Measurements from ENCODE around the gene ARAP2. TPM values are rescaled to one million over a fixed set of nuclear protein-coding genes. Genes with fewer than 3 reads are reported as not detected.

Gene ARAP2
- total RNA-seq, 1 experiment from 2014 or later = 5.5 TPM

DNA sequence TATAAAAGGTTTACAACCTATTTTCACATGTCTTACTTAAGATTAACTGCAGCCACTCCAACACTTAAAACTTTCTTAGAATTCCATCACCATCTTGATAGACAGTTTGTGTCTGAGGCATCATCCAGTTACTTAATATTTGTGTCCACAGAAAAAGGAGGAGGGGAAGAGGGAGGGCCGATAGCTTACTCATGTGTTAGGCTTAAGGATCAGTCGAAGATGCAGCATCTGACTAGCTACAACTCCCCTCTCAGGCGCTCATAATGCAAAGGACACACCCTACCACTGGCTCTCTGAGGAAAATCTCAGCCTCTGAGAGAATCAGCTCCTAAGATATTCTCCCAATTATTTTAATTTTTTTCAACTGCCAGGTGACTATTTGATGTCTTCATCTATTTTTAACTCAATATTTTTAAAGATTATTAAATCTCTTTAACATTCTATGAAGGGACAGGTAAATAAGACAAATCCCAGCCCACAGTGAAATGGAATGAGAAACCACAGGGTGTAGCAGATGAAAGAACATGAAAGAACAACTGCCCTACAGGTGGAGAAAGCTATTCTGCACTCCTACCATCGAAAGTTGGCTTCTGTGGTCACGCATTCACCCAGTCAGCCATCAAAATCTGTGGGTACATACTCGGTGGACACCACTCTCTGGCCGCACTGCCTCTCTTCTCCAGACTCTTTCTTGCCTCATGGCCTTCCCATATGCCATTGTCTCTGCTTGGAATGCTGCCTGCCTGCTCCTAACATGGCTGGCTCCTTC is 48.0 kb downstream of the ARAP2 start:
- H3K4me1 ChIP-seq (ENCODE audit: control insufficient read depth, insufficient read depth, low read length) = no peaks in the 10 kb centered on the region
- in situ Hi-C loops (cut with HindIII; ENCODE audit: low pct_unique_long_range_greater_than_20kb, low sequenced_read_pairs) = no loop called here
- POLR2A ChIA-PET = no interaction called here

DNA sequence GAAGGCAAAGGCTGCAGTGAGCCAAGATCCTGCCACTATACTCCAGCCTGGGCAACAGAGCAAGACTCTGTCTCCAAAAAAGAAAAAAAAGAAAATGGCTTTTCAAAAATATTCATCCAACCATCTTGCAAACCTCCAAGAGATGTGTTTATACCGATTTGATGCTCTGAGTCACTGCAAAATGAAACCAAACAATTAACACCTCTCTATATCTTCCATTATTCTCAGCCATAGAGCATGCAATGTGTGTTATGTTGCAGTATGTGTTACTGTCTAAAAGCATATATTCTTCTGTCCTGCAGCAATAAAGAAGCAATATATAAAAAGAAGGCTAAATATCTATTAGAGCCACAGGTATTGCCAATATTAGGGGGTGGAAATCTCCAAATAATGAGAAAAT is 51.4 kb downstream of the ARAP2 start:
- Histone ChIP-seq H3K36me3 (ENCODE audit: control insufficient read depth, insufficient read depth, low read length) (no peaks in the 10 kb centered on the region), H3K9me3 (ENCODE audit: control insufficient read depth, insufficient read depth, low read depth, low read length) (no peaks in the 10 kb centered on the region), H3K4me3 (ENCODE audit: low read depth in 2 of 2, low read length in 2 of 2) (no peak overlapping the region), H3K27ac (ENCODE audit: low read length) (no peak overlapping the region), H3K27me3 (ENCODE audit: control insufficient read depth, insufficient read depth, low read length) (no peaks in the 10 kb centered on the region), H3K4me1 (ENCODE audit: control insufficient read depth, insufficient read depth, low read length) (no peaks in the 10 kb centered on the region)
- intact Hi-C loops (cut with micrococcal nuclease; ENCODE audit: unreplicated experiment) = no loop called here
- DNase-seq (ENCODE audit: low read depth, low spot score) = no peak
- BruUV-seq (replicated peaks) = no TSS peak
- no peak for TF ChIP-seq POLR2AphosphoS5 (IDR thresholded peaks at IDR 0.05; ENCODE audit: low read depth, low read length)
- TF ChIP-seq TCF7L2 (IDR thresholded peaks at IDR 0.05; ENCODE audit: low read depth, low read length) = no peak
- TF ChIP-seq, protein P1, sequence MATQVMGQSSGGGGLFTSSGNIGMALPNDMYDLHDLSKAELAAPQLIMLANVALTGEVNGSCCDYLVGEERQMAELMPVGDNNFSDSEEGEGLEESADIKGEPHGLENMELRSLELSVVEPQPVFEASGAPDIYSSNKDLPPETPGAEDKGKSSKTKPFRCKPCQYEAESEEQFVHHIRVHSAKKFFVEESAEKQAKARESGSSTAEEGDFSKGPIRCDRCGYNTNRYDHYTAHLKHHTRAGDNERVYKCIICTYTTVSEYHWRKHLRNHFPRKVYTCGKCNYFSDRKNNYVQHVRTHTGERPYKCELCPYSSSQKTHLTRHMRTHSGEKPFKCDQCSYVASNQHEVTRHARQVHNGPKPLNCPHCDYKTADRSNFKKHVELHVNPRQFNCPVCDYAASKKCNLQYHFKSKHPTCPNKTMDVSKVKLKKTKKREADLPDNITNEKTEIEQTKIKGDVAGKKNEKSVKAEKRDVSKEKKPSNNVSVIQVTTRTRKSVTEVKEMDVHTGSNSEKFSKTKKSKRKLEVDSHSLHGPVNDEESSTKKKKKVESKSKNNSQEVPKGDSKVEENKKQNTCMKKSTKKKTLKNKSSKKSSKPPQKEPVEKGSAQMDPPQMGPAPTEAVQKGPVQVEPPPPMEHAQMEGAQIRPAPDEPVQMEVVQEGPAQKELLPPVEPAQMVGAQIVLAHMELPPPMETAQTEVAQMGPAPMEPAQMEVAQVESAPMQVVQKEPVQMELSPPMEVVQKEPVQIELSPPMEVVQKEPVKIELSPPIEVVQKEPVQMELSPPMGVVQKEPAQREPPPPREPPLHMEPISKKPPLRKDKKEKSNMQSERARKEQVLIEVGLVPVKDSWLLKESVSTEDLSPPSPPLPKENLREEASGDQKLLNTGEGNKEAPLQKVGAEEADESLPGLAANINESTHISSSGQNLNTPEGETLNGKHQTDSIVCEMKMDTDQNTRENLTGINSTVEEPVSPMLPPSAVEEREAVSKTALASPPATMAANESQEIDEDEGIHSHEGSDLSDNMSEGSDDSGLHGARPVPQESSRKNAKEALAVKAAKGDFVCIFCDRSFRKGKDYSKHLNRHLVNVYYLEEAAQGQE (IDR thresholded peaks at IDR 0.05; ENCODE audit: insufficient read depth in 1 of 2, low read depth in 2 of 2, low read length in 1 of 2) = no peak
- no peak for ATAC-seq
- CTCF ChIA-PET = no interaction called here
- in situ Hi-C loops (cut with HindIII; ENCODE audit: low pct_unique_long_range_greater_than_20kb, low sequenced_read_pairs) = no loop called here
- POLR2A ChIA-PET = no interaction called here

More for the DNA sequence above, 48.0 kb downstream of the ARAP2 start:
- Histone ChIP-seq H3K4me3 (ENCODE audit: low read depth in 2 of 2, low read length in 2 of 2) (no peak overlapping the region), H3K27me3 (ENCODE audit: control insufficient read depth, insufficient read depth, low read length) (no peaks in the 10 kb centered on the region), H3K27ac (ENCODE audit: low read length) (no peak overlapping the region), H3K36me3 (ENCODE audit: control insufficient read depth, insufficient read depth, low read length) (no peaks in the 10 kb centered on the region), H3K9me3 (ENCODE audit: control insufficient read depth, insufficient read depth, low read depth, low read length) (no peaks in the 10 kb centered on the region)
- intact Hi-C loops (cut with micrococcal nuclease; ENCODE audit: unreplicated experiment) = no loop called here
- BruUV-seq (replicated peaks) = no TSS peak
- TF ChIP-seq, protein P2, sequence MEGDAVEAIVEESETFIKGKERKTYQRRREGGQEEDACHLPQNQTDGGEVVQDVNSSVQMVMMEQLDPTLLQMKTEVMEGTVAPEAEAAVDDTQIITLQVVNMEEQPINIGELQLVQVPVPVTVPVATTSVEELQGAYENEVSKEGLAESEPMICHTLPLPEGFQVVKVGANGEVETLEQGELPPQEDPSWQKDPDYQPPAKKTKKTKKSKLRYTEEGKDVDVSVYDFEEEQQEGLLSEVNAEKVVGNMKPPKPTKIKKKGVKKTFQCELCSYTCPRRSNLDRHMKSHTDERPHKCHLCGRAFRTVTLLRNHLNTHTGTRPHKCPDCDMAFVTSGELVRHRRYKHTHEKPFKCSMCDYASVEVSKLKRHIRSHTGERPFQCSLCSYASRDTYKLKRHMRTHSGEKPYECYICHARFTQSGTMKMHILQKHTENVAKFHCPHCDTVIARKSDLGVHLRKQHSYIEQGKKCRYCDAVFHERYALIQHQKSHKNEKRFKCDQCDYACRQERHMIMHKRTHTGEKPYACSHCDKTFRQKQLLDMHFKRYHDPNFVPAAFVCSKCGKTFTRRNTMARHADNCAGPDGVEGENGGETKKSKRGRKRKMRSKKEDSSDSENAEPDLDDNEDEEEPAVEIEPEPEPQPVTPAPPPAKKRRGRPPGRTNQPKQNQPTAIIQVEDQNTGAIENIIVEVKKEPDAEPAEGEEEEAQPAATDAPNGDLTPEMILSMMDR (IDR thresholded peaks at IDR 0.05) = no peak
- no peak for TF ChIP-seq SIN3A (IDR thresholded peaks at IDR 0.05; ENCODE audit: borderline replicate concordance, insufficient read depth, low read depth, low read length)
- TF ChIP-seq, protein P1 (IDR thresholded peaks at IDR 0.05; ENCODE audit: insufficient read depth in 1 of 2, low read depth in 2 of 2, low read length in 1 of 2) = no peak
- no peak for TF ChIP-seq TCF7L2 (IDR thresholded peaks at IDR 0.05; ENCODE audit: low read depth, low read length)
- TF ChIP-seq POLR2AphosphoS5 (IDR thresholded peaks at IDR 0.05; ENCODE audit: low read depth, low read length) = no peak
- ATAC-seq (no peak), DNase-seq (ENCODE audit: low read depth, low spot score) (no peak)
- CTCF ChIA-PET = no interaction called here

All from Panc1 (cell line).